Sigmoid colon (tissue), 7 donors: Measurements from ENCODE around the gene FOXO3B. TPM values are rescaled to one million over a fixed set of nuclear protein-coding genes. Genes with fewer than 3 reads are reported as not detected.
"Not testable (repeated sequence)": the region's sequence is repeated elsewhere in the genome, so short reads cannot be mapped to it uniquely, and the experiment has no call there.

Source experiments
- DNase-seq: peaks from one replicate; pipeline ENCODE4 v3.0.0-alpha.2; 2019
- H3K27ac ChIP-seq, 4 donors: fragments of 200-600 bp; sonication (generic); one replicate each; pipeline ENCODE4 v1.5.1; 2016 to 2019; ENCODE audit warnings: mild to moderate bottlenecking in 1 of 4
- H3K27me3 ChIP-seq, 3 donors: fragments of 200-600 bp; sonication (generic); one replicate each; pipeline ENCODE4 v1.5.1; 2019; ENCODE audit warnings: mild to moderate bottlenecking in 1 of 3
- H3K36me3 ChIP-seq, 4 donors: fragments of 200-600 bp; sonication (generic); one replicate each; pipeline ENCODE4 v1.5.1; 2016 to 2019
- H3K4me1 ChIP-seq, 4 donors: fragments of 200-600 bp; sonication (generic); one replicate each; pipeline ENCODE4 v1.5.1; 2017 to 2019
- H3K4me3 ChIP-seq, 4 donors: fragments of 200-600 bp; sonication (generic); one replicate each; pipeline ENCODE4 v1.5.1; 2017 to 2019; ENCODE audit warnings: mild to moderate bottlenecking in 2 of 4, moderate library complexity in 1 of 4
- H3K9me3 ChIP-seq, 4 donors: fragments of 200-600 bp in 3 of 4; sonication (generic) in 3 of 4; one replicate each; pipeline versions ENCODE4 v1.5.1 to v1.6.1; 2013 to 2019
- WGBS, 2 donors: extraction: QIAGEN DNeasy Blood & Tissue Kit; methylation state at CpG; one replicate each; pipeline ENCODE4 v1.1.7; 2013; 5-methylcytosine and 5-hydroxymethylcytosine counted together
- intact Hi-C: fragments of 100-400 bp; cut with DNase I; formaldehyde crosslinking; loops from one replicate; pipeline ENCODE4 v1.15.1; 2023
- polyA plus RNA-seq, 3 donors: library from polyadenylated mRNA; stranded (reverse); fragments of 200-250 nt; gene quantifications; one replicate each; pipeline ENCODE4 v1.2.3, GENCODE V29; 2013
- small RNA-seq, 3 donors: library from RNA; depleted of rRNA; stranded (forward); fragments of <200 nt; gene quantifications; one replicate each; pipeline ENCODE3, GENCODE V24; 2016
- total RNA-seq, 4 donors: library from RNA; depleted of rRNA; stranded (reverse); fragments of >200 nt; gene quantifications; one replicate each; pipeline ENCODE4 v1.1.0, GENCODE V29; 2016
- donor health status: healthy with polysubstance abuse.
- donor health status: Bipolar disorder and iron deficiency.
- donor health status: healthy.

The FOXO3B gene
- total and polyA plus RNA-seq, 7 donors, result 1.7 to 10.2 (median 6.7) TPM; not detected in 2

DNA sequence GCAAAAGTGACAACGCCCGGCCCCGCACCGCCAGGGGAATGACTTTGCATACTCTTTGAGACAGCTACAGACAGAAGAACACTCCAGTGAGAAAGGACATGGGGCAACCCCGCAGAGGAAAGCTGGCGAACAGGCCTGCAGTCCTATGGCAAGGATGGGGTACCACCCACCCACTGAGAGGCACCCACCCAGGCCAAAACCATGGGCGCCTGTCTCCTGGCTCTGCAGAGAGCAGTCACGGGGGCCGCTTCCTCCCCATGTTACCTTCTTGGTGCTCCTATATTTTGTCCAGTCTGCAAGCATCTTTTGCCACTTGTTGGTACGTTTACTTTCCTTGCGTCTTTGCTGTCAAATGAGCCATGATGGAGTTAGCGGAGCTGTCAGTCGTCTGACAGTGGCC, 43.8 kb downstream of the FOXO3B start:
- peaks cover 8 to 18% (median 12%) of the 10 kb centered on the region in 3 donors for H3K27me3 ChIP-seq
- intact Hi-C loops, H3K9me3 ChIP-seq, H3K36me3 ChIP-seq, H3K4me1 ChIP-seq, H3K4me3 ChIP-seq, H3K27ac ChIP-seq, DNase-seq: not testable (repeated sequence)
- 94% methylated on average over 13 of the region's 13 CpGs for WGBS, 2 donors

DNA sequence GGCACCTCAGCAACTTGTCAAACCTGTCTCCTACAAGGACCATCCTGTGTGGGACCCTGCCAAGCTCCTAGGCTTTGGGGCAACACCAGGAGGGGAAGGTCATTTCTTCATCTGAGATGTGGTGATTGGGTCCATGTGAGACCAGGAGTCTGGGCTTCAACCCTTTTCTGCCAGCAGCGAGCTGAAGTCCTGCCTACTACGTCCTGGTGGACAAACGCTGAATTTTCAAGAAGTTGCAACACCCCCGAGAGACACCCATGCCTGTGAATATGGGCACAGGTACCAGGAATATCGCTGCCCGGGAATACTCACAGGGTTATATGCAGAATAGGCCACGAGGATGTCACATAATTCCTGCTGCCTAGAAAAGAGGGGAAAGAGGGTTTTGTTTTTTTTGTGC, 45.9 kb downstream of the FOXO3B start:
- H3K4me1 ChIP-seq, H3K4me3 ChIP-seq, H3K9me3 ChIP-seq, H3K27ac ChIP-seq, H3K36me3 ChIP-seq, DNase-seq, intact Hi-C loops: not testable (repeated sequence)
- H3K27me3 ChIP-seq, result peaks cover 8 to 37% (median 22%) of the 10 kb centered on the region in 3 donors
- 51 to 65% methylated on average over 7 of the region's 7 CpGs for WGBS, 2 donors

DNA sequence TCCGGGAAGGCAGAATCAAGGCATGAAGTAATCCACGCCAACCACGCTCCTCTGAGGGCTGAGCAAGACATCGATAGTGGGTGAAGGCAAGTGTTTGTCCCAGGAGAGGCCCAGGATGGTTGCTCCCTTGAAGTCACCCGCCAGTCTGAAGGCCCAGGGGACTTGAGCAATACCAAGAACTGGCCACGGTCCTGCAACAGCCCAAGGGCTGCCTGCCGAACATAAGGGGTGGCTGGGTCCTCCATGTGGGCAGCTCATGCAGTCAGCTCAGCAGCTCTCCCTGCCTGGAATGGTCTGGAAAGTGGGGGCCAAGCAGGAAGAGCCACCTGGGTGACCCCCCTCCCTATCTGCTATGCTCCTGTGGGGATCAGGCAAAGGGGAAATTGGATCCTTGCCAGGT, 46.3 kb downstream of the FOXO3B start:
- H3K36me3 ChIP-seq, H3K4me1 ChIP-seq, intact Hi-C loops, DNase-seq, H3K4me3 ChIP-seq, H3K27ac ChIP-seq, H3K9me3 ChIP-seq: not testable (repeated sequence)
- 80 to 85% methylated on average over 7 of the region's 7 CpGs for WGBS, 2 donors
- H3K27me3 ChIP-seq, result peaks cover 8 to 39% (median 22%) of the 10 kb centered on the region in 3 donors

DNA sequence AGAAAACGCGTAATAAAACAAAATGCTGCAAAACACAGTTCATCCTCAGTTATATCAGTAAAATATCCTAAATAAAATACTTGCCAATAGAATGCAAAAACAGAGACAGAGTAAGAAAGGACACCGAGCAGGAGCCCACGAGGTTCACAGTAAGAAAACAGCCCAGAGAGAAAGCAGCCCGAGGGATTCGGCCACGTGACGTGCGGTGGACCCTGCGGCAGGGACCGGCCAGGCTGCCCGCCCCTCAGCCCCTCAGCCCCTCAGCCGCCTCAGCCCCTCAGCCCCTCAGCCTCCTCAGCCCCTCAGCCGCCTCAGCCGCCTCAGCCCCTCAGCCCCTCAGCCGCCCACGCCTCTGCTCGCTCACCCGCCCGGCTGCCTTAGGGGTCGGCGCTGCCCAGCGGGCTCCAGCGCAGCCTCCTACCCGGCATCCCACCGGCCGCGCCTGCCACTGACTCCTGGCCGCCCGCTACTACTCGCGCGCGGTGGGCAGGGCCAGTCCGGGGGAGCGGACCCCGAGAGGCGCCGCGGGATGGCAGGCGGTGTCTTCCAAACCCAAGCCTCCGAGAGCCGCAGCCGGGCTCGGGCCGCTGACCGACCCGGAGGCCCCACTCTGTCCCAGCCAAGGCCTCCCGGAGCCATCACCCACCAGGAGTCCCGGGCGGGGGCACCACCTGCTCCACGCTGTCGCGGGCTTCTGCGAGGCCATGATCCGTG, 47.4 kb downstream of the FOXO3B start:
- DNase-seq, H3K4me1 ChIP-seq, H3K9me3 ChIP-seq, H3K27ac ChIP-seq, H3K36me3 ChIP-seq, intact Hi-C loops: not testable (repeated sequence)
- H3K27me3 ChIP-seq, result peaks cover 8 to 41% (median 22%) of the 10 kb centered on the region in 3 donors
- 9 to 25% methylated on average over 56 of the region's 56 CpGs for WGBS, 2 donors
- peak overlapping the region in 2 of 4 donors; percentile 9 to 19 for H3K4me3 ChIP-seq

Small RNAs within 50 kb of the gene (small RNA-seq; reads per million reads assigned to genes)
- gene AC026271.2, result 0 reads per million in 3 donors
- 0 reads per million in 3 donors for gene AC026271.4

Other genes with a start within 250 kb of the FOXO3B start
- gene LGALS9C, start 205.5 kb downstream of the FOXO3B start, total RNA-seq, result under 1 TPM in 1 of 4 donors, not detected in 3; 0.83 TPM
- gene LGALS9C, start 205.5 kb downstream of the FOXO3B start, polyA plus RNA-seq, result 100 to 1,000 TPM in 1 of 3 donors, 10 to 100 TPM in 2; 29.6 to 105 (median 38.6) TPM
- under 1 TPM in 1 of 4 donors, not detected in 3; 0.27 TPM for gene TBC1D28, start 37.9 kb downstream of the FOXO3B start, total RNA-seq
- not detected for gene TBC1D28, start 37.9 kb downstream of the FOXO3B start, polyA plus RNA-seq
- gene FBXW10, start 61.7 kb upstream of the FOXO3B start, total RNA-seq, result under 1 TPM in 2 of 4 donors, not detected in 2; 0.28 to 0.33 TPM
- gene FBXW10, start 61.7 kb upstream of the FOXO3B start, polyA plus RNA-seq, result under 1 TPM in 1 of 3 donors, not detected in 2; 0.03 TPM
- 10 to 100 TPM; 18.9 to 27.5 (median 24.5) TPM for gene TVP23B, start 98.9 kb upstream of the FOXO3B start, total RNA-seq
- gene TVP23B, start 98.9 kb upstream of the FOXO3B start, polyA plus RNA-seq, result 10 to 100 TPM; 22.8 to 26.1 (median 25.8) TPM
- gene PRPSAP2, start 175.8 kb upstream of the FOXO3B start, total RNA-seq, result 10 to 100 TPM; 23.6 to 45.7 (median 33.2) TPM
- 10 to 100 TPM; 25.7 to 30.0 (median 28.2) TPM for gene PRPSAP2, start 175.8 kb upstream of the FOXO3B start, polyA plus RNA-seq